Fibroblast of lung (primary cell): ENCODE measurements around the gene EDRF1. TPM values are rescaled to one million over a fixed set of nuclear protein-coding genes. Genes with fewer than 3 reads are reported as not detected.

Experiments used
- DNase-seq, 2 donors: peaks; one replicate each; pipeline versions ENCODE4 v3.0.0 to v3.0.0-alpha.2; 2010; ENCODE audit warnings: low read depth in 2 of 2
- H2AFZ ChIP-seq: 2 replicates; pipeline ENCODE4 v1.5.1; 2012; ENCODE audit warnings: low read length, control low read depth, inconsistent platforms
- H3K27ac ChIP-seq: 2 replicates; pipeline ENCODE4 v1.5.1; 2011; ENCODE audit warnings: low read length, control low read depth; ENCODE audit not compliant: insufficient read depth
- H3K27me3 ChIP-seq: 2 replicates; pipeline ENCODE4 v1.5.1; 2011; ENCODE audit warnings: mild to moderate bottlenecking, low read length; ENCODE audit not compliant: control insufficient read depth, insufficient read depth
- H3K36me3 ChIP-seq: 2 replicates; pipeline ENCODE4 v1.5.1; 2011; ENCODE audit warnings: low read length; ENCODE audit not compliant: control insufficient read depth, insufficient read depth
- H3K4me1 ChIP-seq: 2 replicates; pipeline ENCODE4 v1.5.1; 2011; ENCODE audit warnings: low read length; ENCODE audit not compliant: control insufficient read depth, insufficient read depth; ENCODE audit errors: extremely low read depth
- H3K4me2 ChIP-seq: 2 replicates; pipeline ENCODE4 v1.5.1; 2011; ENCODE audit warnings: low read length, control low read depth; ENCODE audit not compliant: insufficient read depth; ENCODE audit errors: extremely low read depth
- H3K4me3 ChIP-seq, 4 experiments: fragments of 200-600 bp in 1 of 4; sonication (generic) in 1 of 4; replicated peaks in 1 of 4; 2 replicates each; pipeline ENCODE4 v1.5.1; 2011 to 2016; ENCODE audit warnings: low read length in 4 of 4, low read depth in 3 of 4, mild to moderate bottlenecking in 3 of 4, control low read depth in 2 of 4, inconsistent platforms in 1 of 4, mixed read lengths in 1 of 4; ENCODE audit not compliant: insufficient read depth in 1 of 4; ENCODE audit errors: control extremely low read depth in 1 of 4
- H3K79me2 ChIP-seq: 2 replicates; pipeline ENCODE4 v1.5.1; 2012; ENCODE audit warnings: mild to moderate bottlenecking, low read length, inconsistent platforms; ENCODE audit not compliant: control insufficient read depth, insufficient read depth
- H3K9ac ChIP-seq: 2 replicates; pipeline ENCODE4 v1.5.1; 2011; ENCODE audit warnings: mild to moderate bottlenecking, low read length, control low read depth; ENCODE audit not compliant: insufficient read depth
- H3K9me3 ChIP-seq: 2 replicates; pipeline ENCODE4 v1.5.1; 2012; ENCODE audit warnings: low read depth, low read length; ENCODE audit not compliant: control insufficient read depth, insufficient read depth
- H4K20me1 ChIP-seq: 2 replicates; pipeline ENCODE4 v1.5.1; 2011; ENCODE audit warnings: low read length; ENCODE audit not compliant: control insufficient read depth, insufficient read depth; ENCODE audit errors: extremely low read depth
- CTCF ChIP-seq, 2 donors: IDR thresholded peaks in 1 of 2; conservative IDR thresholded peaks in 1 of 2; 1 replicate in 1 of 2; 2 replicates in 1 of 2; pipeline ENCODE4 v1.5.1; 2011 to 2012; ENCODE audit warnings: low read length in 2 of 2, control low read depth in 1 of 2, inconsistent platforms in 1 of 2, low read depth in 1 of 2, mild to moderate bottlenecking in 1 of 2
- EZH2 ChIP-seq: IDR thresholded peaks from 2 replicates; pipeline ENCODE4 v1.5.1; 2012; ENCODE audit warnings: low read length, control low read depth, mild to moderate bottlenecking; ENCODE audit errors: missing control alignments
- polyA plus RNA-seq, 2 donors: library from polyadenylated mRNA; depleted of rRNA in 1 of 2; stranded (reverse) in 1 of 2; unstranded in 1 of 2; fragments of >200 nt; gene quantifications; 2 replicates each; pipeline ENCODE4 v1.2.1, GENCODE V29; 2011 to 2012; ENCODE audit warnings: missing spikeins in 1 of 2
- total RNA-seq: library from RNA; depleted of rRNA; stranded (reverse); fragments of >200 nt; gene quantifications from 2 replicates; pipeline ENCODE4 v1.2.1, GENCODE V29; 2014

Gene EDRF1
- total and polyA plus RNA-seq, 2 donors (not counting 1 experiment from before 2014, with no cell fraction given) = 19.9 to 25.3 TPM

GRCh38 chr10:125684581-125684980, 34.9 kb upstream of the EDRF1 start:
- H4K20me1 ChIP-seq = no peaks in the 10 kb centered on the region
- TF ChIP-seq EZH2 (no peak), CTCF (conservative IDR thresholded peaks at IDR 0.05 in 1 of 2, IDR thresholded peaks at IDR 0.05 in 1 of 2; ENCODE audit: low read depth in 1 of 2, low read length in 2 of 2) (no peak)
- no peaks in the 10 kb centered on the region for H3K79me2 ChIP-seq
- no peaks in the 10 kb centered on the region for H3K27me3 ChIP-seq
- no peaks in the 10 kb centered on the region for H3K9me3 ChIP-seq
- no peak overlapping the region for H3K4me3 ChIP-seq
- H3K27ac ChIP-seq = no peak overlapping the region
- H3K9ac ChIP-seq = no peak overlapping the region
- H2AFZ ChIP-seq = no peak overlapping the region
- no peaks in the 10 kb centered on the region for H3K36me3 ChIP-seq
- H3K4me2 ChIP-seq = no peak overlapping the region
- no peaks in the 10 kb centered on the region for H3K4me1 ChIP-seq
- no peak for DNase-seq

DNA sequence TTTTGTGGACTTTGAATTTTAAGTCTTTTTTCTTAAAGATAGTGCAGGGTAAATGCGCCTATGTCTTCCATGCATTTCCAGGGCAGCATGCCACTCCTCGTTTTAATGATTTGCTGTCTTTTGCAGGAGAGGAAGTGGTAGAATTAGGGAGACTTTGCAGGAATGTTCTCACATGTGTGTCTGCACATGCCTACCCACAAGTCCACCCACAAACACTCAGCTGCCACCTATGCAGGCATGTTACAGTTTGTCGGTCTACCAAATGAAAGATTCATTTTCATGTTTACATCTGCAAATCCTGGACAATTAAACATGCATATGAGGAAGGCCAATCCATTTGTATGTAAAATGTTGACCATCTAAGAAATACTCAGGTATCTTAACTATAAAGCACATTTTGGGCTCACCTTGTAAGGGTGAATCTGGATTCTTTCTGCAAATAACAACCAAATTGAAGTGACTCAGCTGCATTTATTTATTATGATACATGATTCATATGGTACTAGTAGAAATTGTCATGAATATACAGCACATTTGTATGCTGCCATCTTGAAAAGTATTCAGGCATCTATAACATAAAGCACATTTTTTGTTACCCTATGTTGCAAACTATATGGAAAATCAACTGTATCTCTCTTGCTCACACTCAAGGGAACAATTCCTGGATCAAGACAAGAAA, 31.9 kb upstream of the EDRF1 start:
- Histone ChIP-seq H3K4me1 (no peaks in the 10 kb centered on the region), H3K27ac (no peak overlapping the region), H3K4me2 (no peak overlapping the region), H3K4me3 (no peak overlapping the region), H3K27me3 (no peaks in the 10 kb centered on the region), H2AFZ (no peak overlapping the region), H3K79me2 (no peaks in the 10 kb centered on the region), H3K36me3 (no peaks in the 10 kb centered on the region), H3K9ac (no peak overlapping the region), H4K20me1 (no peaks in the 10 kb centered on the region), H3K9me3 (no peaks in the 10 kb centered on the region)
- DNase-seq = no peak
- TF ChIP-seq CTCF (conservative IDR thresholded peaks at IDR 0.05 in 1 of 2, IDR thresholded peaks at IDR 0.05 in 1 of 2; ENCODE audit: low read depth in 1 of 2, low read length in 2 of 2) = no peak
- no peak for TF ChIP-seq EZH2

GRCh38 chr10:125689955-125690569, 29.4 kb upstream of the EDRF1 start:
- Histone ChIP-seq H3K27me3 (no peaks in the 10 kb centered on the region), H3K4me3 (no peak overlapping the region), H3K9me3 (no peaks in the 10 kb centered on the region), H3K4me1 (peaks cover 2% of the 10 kb centered on the region), H3K79me2 (no peaks in the 10 kb centered on the region), H3K4me2 (no peak overlapping the region), H3K9ac (no peak overlapping the region), H2AFZ (no peak overlapping the region), H3K36me3 (no peaks in the 10 kb centered on the region), H4K20me1 (no peaks in the 10 kb centered on the region), H3K27ac (no peak overlapping the region)
- TF ChIP-seq EZH2 (no peak), CTCF (conservative IDR thresholded peaks at IDR 0.05 in 1 of 2, IDR thresholded peaks at IDR 0.05 in 1 of 2; ENCODE audit: low read depth in 1 of 2, low read length in 2 of 2) (no peak)
- DNase-seq = no peak
